ENCODE measurements around the gene PODXL2. TPM values are rescaled to one million over a fixed set of nuclear protein-coding genes. Genes with fewer than 3 reads are reported as not detected.
A peak's percentile ranks its signal among the peaks of the same experiment; 100 is the strongest.

Gene PODXL2
- total RNA-seq, 1 experiment from 2014 or later = 5.7 TPM

- H3K9me3 ChIP-seq (ENCODE audit: control insufficient read depth in 1 of 2, insufficient read depth in 1 of 2, low read depth in 1 of 2, low read length in 2 of 2) = no peaks in the 10 kb centered on the region
- H2AFZ ChIP-seq (ENCODE audit: low read depth, low read length, poor library complexity, severe bottlenecking) = no peak overlapping the region
- H3K9ac ChIP-seq (ENCODE audit: low read length) = no peak overlapping the region
- no peak overlapping the region; the same call in 1 of the 2 replicates for H3K27ac ChIP-seq (ENCODE audit: low read depth, low read length)
- intact Hi-C loops (cut with micrococcal nuclease) = no loop called here
- H3K36me3 ChIP-seq (ENCODE audit: control insufficient read depth in 1 of 2, insufficient read depth in 2 of 2, low read length in 2 of 2) = no peaks in the 10 kb centered on the region
- POLR2A ChIA-PET = no interaction called here
- H3K4me2 ChIP-seq (ENCODE audit: low read length) = peak overlapping the region; percentile 54
- no TSS peak for BruUV-seq (replicated peaks)
- H3K4me1 ChIP-seq (ENCODE audit: control insufficient read depth in 1 of 2, insufficient read depth in 2 of 2, low read length in 2 of 2) = peaks cover 0 to 4% of the 10 kb centered on the region in 2 experiments; a peak in 1 of 4 replicates
- TF ChIP-seq POLR2A (IDR thresholded peaks at IDR 0.05; ENCODE audit: borderline replicate concordance, extremely low read depth, insufficient read depth, insufficient read length) = no peak
- TF ChIP-seq CTCF (IDR thresholded peaks at IDR 0.05 in 2 of 3, conservative IDR thresholded peaks at IDR 0.05 in 1 of 3; ENCODE audit: borderline replicate concordance in 1 of 3, insufficient read depth in 1 of 3, low read depth in 2 of 3, low read length in 2 of 3) = no peak
- no peak for TF ChIP-seq REST (IDR thresholded peaks at IDR 0.05; ENCODE audit: low read depth)
- no peak for TF ChIP-seq TCF7L2 (IDR thresholded peaks at IDR 0.05; ENCODE audit: borderline replicate concordance, extremely low read depth, insufficient read depth, insufficient read length)
- no peak for TF ChIP-seq EZH2 (IDR thresholded peaks at IDR 0.05)
- no peak for TF ChIP-seq SP1 (IDR thresholded peaks at IDR 0.05; ENCODE audit: low read depth)
- no peak for TF ChIP-seq ATF3 (IDR thresholded peaks at IDR 0.05)
- TF ChIP-seq SRF (IDR thresholded peaks at IDR 0.05; ENCODE audit: low read depth) = no peak
- no peak for TF ChIP-seq ZFX (IDR thresholded peaks at IDR 0.05)
- TF ChIP-seq CBX3 (IDR thresholded peaks at IDR 0.05; ENCODE audit: low read depth) = no peak
- TF ChIP-seq CEBPB (IDR thresholded peaks at IDR 0.05; ENCODE audit: low read depth) = no peak
- peak overlapping the region; percentile 22 to 31; a peak in 3 of 4 replicates for H3K4me3 ChIP-seq (replicated peaks in 1 of 2; ENCODE audit: low read depth in 1 of 2, low read length in 2 of 2)
- RAD21 ChIA-PET (ENCODE audit: low non-redundant PET in 1 of 2, low total read pairs in 2 of 2, uncharacterized antibody in 2 of 2, unreplicated experiment in 2 of 2) = no interaction called here
- no peaks in the 10 kb centered on the region for H3K9me2 ChIP-seq (ENCODE audit: insufficient read depth)
- CTCF ChIA-PET = no interaction called here
- peaks cover 21% of the 10 kb centered on the region for H3K27me3 ChIP-seq (ENCODE audit: insufficient read depth, low read length)
- ATAC-seq = no peak
- no peaks in the 10 kb centered on the region for H3K79me2 ChIP-seq (ENCODE audit: insufficient read depth, low read length)
- no peaks in the 10 kb centered on the region for H4K20me1 ChIP-seq (ENCODE audit: insufficient read depth)
- no peak for DNase-seq (ENCODE audit: low read depth, low spot score)
These were observed 750 bp downstream of the PODXL2 start for GRCh38 chr3:127629467-127630403.
